K562 (cell line): ENCODE measurements around the gene SPAG17. TPM values are rescaled to one million over a fixed set of nuclear protein-coding genes. Genes with fewer than 3 reads are reported as not detected.

Experiments used
- ATAC-seq: fragments of 200-7000 bp; cut with Tn5 transposase; 3 replicates; pipeline ENCODE4 v1.9.1; 2020; ENCODE audit warnings: moderate library complexity
- BruUV-seq: library from RNA; stranded (reverse); fragments of 400-500 nt; replicated peaks from 2 replicates; lab custom pipeline; 2021; lab: Mats Ljungman, UMichigan
- CTCF ChIA-PET: fragments of 300-600 bp; formaldehyde crosslinking; extraction: SDS; loops from one replicate; lab custom pipeline; 2021; ENCODE audit warnings: low intra/inter-chr PET ratio; lab: Yijun Ruan, JAX
- POLR2A ChIA-PET: fragments of 300-600, 350-650 bp; sonication (Branson Sonifier 250); formaldehyde crosslinking; extraction: SDS; loops from one replicate; lab custom pipeline; 2021; ENCODE audit warnings: antibody characterized with exemption, inconsistent platforms; lab: Yijun Ruan, JAX
- DNase-seq, 4 experiments: peaks; one replicate each; pipeline versions ENCODE4 v3.0.0 to v3.0.0-alpha.2; 2011 to 2018; ENCODE audit warnings: low spot score in 3 of 4, mixed read lengths in 3 of 4; ENCODE audit errors: extremely low read depth in 1 of 4
- FAIRE-seq: peaks from 2 replicates; lab custom pipeline; 2011; peaks lifted over from hg19 to GRCh38; lab: Jason Lieb, UNC
- H2AFZ ChIP-seq: 2 replicates; pipeline ENCODE4 v1.6.0; 2011; ENCODE audit warnings: low read depth, low read length, control low read depth, inconsistent platforms
- H3K27ac ChIP-seq: fragments of 200-600 bp; 3 replicates; pipeline ENCODE4 v1.8.0; 2011; ENCODE audit warnings: low read depth, mild to moderate bottlenecking, control low read depth, inconsistent platforms, low read length, moderate library complexity, mixed read lengths; ENCODE audit errors: extremely low read depth
- H3K27me3 ChIP-seq, 2 experiments: fragments of 300-600 bp in 1 of 2; 2 replicates in 1 of 2; 3 replicates in 1 of 2; pipeline versions ENCODE4 v1.6.0 to v1.8.0; 2011; ENCODE audit warnings: inconsistent platforms in 2 of 2, low read length in 2 of 2, mild to moderate bottlenecking in 1 of 2, mixed read lengths in 1 of 2, moderate library complexity in 1 of 2; ENCODE audit not compliant: control insufficient read depth in 2 of 2, insufficient read depth in 2 of 2
- H3K36me3 ChIP-seq: fragments of 300-600 bp; 3 replicates; pipeline ENCODE4 v1.8.0; 2011; ENCODE audit warnings: mild to moderate bottlenecking, low read length, inconsistent platforms; ENCODE audit not compliant: control insufficient read depth, insufficient read depth
- H3K4me1 ChIP-seq, 2 experiments: fragments of 200-600 bp in 1 of 2; replicated peaks in 1 of 2; 2 replicates in 1 of 2; 3 replicates in 1 of 2; pipeline versions ENCODE4 v1.5.1 to v1.8.0; 2011; ENCODE audit warnings: inconsistent platforms in 2 of 2, low read length in 2 of 2, mild to moderate bottlenecking in 1 of 2, mixed read lengths in 1 of 2, moderate library complexity in 1 of 2; ENCODE audit not compliant: control insufficient read depth in 2 of 2, insufficient read depth in 2 of 2
- H3K4me2 ChIP-seq: 2 replicates; pipeline ENCODE4 v1.6.1; 2011; ENCODE audit warnings: low read length, control low read depth, inconsistent platforms, mixed read lengths; ENCODE audit not compliant: insufficient read depth
- H3K4me3 ChIP-seq: fragments of 200-600 bp; sonication (generic), shearing (Covaris generic); 2 replicates; pipeline ENCODE4 v1.5.1; 2016; ENCODE audit warnings: control low read depth, inconsistent platforms
- H3K79me2 ChIP-seq: fragments of 200-600 bp; 3 replicates; pipeline ENCODE4 v1.8.0; 2011; ENCODE audit warnings: low read length, inconsistent platforms; ENCODE audit not compliant: control insufficient read depth, insufficient read depth
- H3K9ac ChIP-seq, 2 experiments: 2 replicates each; pipeline versions ENCODE4 v1.6.0 to v1.6.1; 2011; ENCODE audit warnings: low read depth in 2 of 2, low read length in 2 of 2, control low read depth in 1 of 2, inconsistent platforms in 1 of 2, mild to moderate bottlenecking in 1 of 2, mixed read lengths in 1 of 2; ENCODE audit not compliant: insufficient read depth in 1 of 2
- H3K9me1 ChIP-seq: one replicate; pipeline ENCODE4 v1.6.0; 2011; ENCODE audit warnings: inconsistent platforms, mild to moderate bottlenecking, low read length, moderate library complexity; ENCODE audit not compliant: control insufficient read depth, insufficient read depth
- H3K9me3 ChIP-seq: replicated peaks from 2 replicates; pipeline ENCODE4 v1.5.1; 2011; ENCODE audit warnings: low read depth, low read length, inconsistent platforms; ENCODE audit not compliant: control insufficient read depth, insufficient read depth
- H4K20me1 ChIP-seq: replicated peaks from 2 replicates; pipeline ENCODE4 v1.6.1; 2011; ENCODE audit warnings: low read length, inconsistent platforms, mixed read lengths; ENCODE audit not compliant: control insufficient read depth, insufficient read depth
- FOXA3 ChIP-seq, 2 experiments: fragments of 450-650 bp in 1 of 2; sonication (generic) in 1 of 2; formaldehyde crosslinking; IDR thresholded peaks in 1 of 2; conservative IDR thresholded peaks in 1 of 2; 2 replicates each; pipeline versions ENCODE4 v1.4.0 to v1.8.0; 2020 to 2022; ENCODE audit warnings: mild to moderate bottlenecking in 2 of 2, missing genetic modification reagents in 1 of 2
- HEY1 ChIP-seq: fragments of 250-450 bp; sonication (Bioruptor Pico); IDR thresholded peaks from 2 replicates; pipeline ENCODE4 v1.5.0; 2020; ENCODE audit warnings: mild to moderate bottlenecking, moderate library complexity, borderline replicate concordance
- NCOR1 ChIP-seq: fragments of 450-650 bp; IDR thresholded peaks from 2 replicates; pipeline ENCODE4 v1.6.1; 2016; ENCODE audit warnings: mild to moderate bottlenecking, moderate library complexity
- PTBP1 ChIP-seq: fragments of 200-400 bp; formaldehyde crosslinking; IDR thresholded peaks from 2 replicates; pipeline ENCODE4 v1.6.1; 2017; ENCODE audit warnings: low read depth, low read length
- SMAD3 ChIP-seq: fragments of 450-650 bp; formaldehyde crosslinking; conservative IDR thresholded peaks from 2 replicates; pipeline ENCODE4 v1.4.0; 2020; ENCODE audit warnings: mild to moderate bottlenecking
- SRSF3 ChIP-seq: fragments of 200-400 bp; formaldehyde crosslinking; IDR thresholded peaks from 2 replicates; pipeline ENCODE4 v1.6.1; 2016; ENCODE audit warnings: mild to moderate bottlenecking, low read length, moderate library complexity; ENCODE audit not compliant: insufficient read depth
- ZBTB49 ChIP-seq: sonication (generic); formaldehyde crosslinking; IDR thresholded peaks from 2 replicates; pipeline ENCODE4 v1.8.0; 2022; ENCODE audit warnings: missing genetic modification reagents, mild to moderate bottlenecking, borderline replicate concordance
- ZNF143 ChIP-seq: sonication (generic); formaldehyde crosslinking; IDR thresholded peaks from 2 replicates; pipeline ENCODE4 v1.9.0; 2022; ENCODE audit warnings: mild to moderate bottlenecking, missing genetic modification reagents
- ZNF316 ChIP-seq: fragments of 450-650 bp; IDR thresholded peaks from 2 replicates; pipeline ENCODE4 v1.6.1; 2016
- ZNF512 ChIP-seq: IDR thresholded peaks from 2 replicates; pipeline ENCODE4 v1.6.1; 2016; ENCODE audit warnings: missing genetic modification characterization, missing compliant biosample characterization
- ZNF830 ChIP-seq: fragments of 250-450 bp; sonication (Bioruptor Pico); IDR thresholded peaks from 2 replicates; pipeline ENCODE4 v1.5.0; 2021; ENCODE audit warnings: mild to moderate bottlenecking
- WGBS: fragments of 100-300 bp; shearing (Covaris generic); methylation state at CpG from one replicate; pipeline ENCODE4 v1.1.6; 2016; ENCODE audit warnings: low coverage, mixed read lengths; ENCODE audit not compliant: insufficient coverage; ENCODE audit errors: missing lambda C conversion rate; 5-methylcytosine and 5-hydroxymethylcytosine counted together
- in situ Hi-C: fragments of 300-500 bp; cut with MboI; formaldehyde crosslinking; loops from 4 replicates; pipeline ENCODE4 v1.15.0; 2018; ENCODE audit warnings: inconsistent platforms, mixed read lengths
- intact Hi-C: fragments of 100-400 bp; cut with micrococcal nuclease; formaldehyde crosslinking; loops from 2 replicates; pipeline ENCODE4 v1.14.2; 2022
- polyA plus RNA-seq, 8 experiments: library from polyadenylated mRNA; depleted of rRNA in 4 of 8; stranded (reverse) in 5 of 8; unstranded in 3 of 8; fragments of >200 nt; fragmentation: Nextera tagmentation in 2 of 8; fragmentation: Illumina TruSeq in 1 of 8; extraction: Ambion mirVana in 2 of 8; extraction: Trizol in 1 of 8; gene quantifications; 2 replicates each; pipeline versions ENCODE4 v1.2.1 to v1.2.3, GENCODE V29; 2011 to 2014; ENCODE audit warnings: inconsistent platforms in 1 of 8, missing spikeins in 1 of 8
- total RNA-seq, 7 experiments: library from RNA; depleted of rRNA in 6 of 7; stranded (reverse); fragments of >200 nt in 6 of 7; fragmentation: Illumina TruSeq in 2 of 7; extraction: Trizol in 2 of 7; gene quantifications; 2 replicates each; pipeline versions ENCODE4 v1.2.1 to v1.2.3, GENCODE V29; 2011 to 2021; ENCODE audit warnings: low replicate concordance in 1 of 7
- TF ChIP-seq, protein P1 (sequence below): fragments of 450-650 bp; IDR thresholded peaks from 2 replicates; pipeline ENCODE4 v1.6.1; 2016; ENCODE audit warnings: antibody characterized with exemption

The SPAG17 gene
- total and polyA plus RNA-seq, 9 of the 15 experiments (the other 6 are each of a cell fraction or from before 2014, with no cell fraction given): 0.07 to 2.1 (median 1.5) TPM

- no peak overlapping the region for H3K4me2 ChIP-seq
- H3K4me1 ChIP-seq: no peaks in the 10 kb centered on the region
- H3K4me3 ChIP-seq: no peak overlapping the region
- H2AFZ ChIP-seq: no peak overlapping the region
- intact Hi-C loops (no loop called here), in situ Hi-C loops (no loop called here)
- no peaks in the 10 kb centered on the region for H3K27me3 ChIP-seq
- H3K9me3 ChIP-seq: no peaks in the 10 kb centered on the region
- no peaks in the 10 kb centered on the region for H3K79me2 ChIP-seq
- ATAC-seq (no peak), FAIRE-seq (no peak), DNase-seq (no peak)
- H3K9ac ChIP-seq: no peak overlapping the region
- TF ChIP-seq, protein P1, sequence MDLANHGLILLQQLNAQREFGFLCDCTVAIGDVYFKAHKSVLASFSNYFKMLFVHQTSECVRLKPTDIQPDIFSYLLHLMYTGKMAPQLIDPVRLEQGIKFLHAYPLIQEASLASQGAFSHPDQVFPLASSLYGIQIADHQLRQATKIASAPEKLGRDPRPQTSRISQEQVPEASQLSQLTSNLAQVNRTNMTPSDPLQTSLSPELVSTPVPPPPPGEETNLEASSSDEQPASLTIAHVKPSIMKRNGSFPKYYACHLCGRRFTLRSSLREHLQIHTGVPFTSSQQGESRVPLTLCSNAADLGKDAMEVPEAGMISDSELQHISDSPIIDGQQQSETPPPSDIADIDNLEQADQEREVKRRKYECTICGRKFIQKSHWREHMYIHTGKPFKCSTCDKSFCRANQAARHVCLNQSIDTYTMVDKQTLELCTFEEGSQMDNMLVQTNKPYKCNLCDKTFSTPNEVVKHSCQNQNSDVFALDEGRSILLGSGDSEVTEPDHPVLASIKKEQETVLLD: no peak
- TF ChIP-seq ZNF316: no peak
- no peak for TF ChIP-seq PTBP1
- no peak for TF ChIP-seq HEY1
- no peak for TF ChIP-seq SMAD3 (CRISPR knock-in tag)
- TF ChIP-seq ZNF143: no peak
- ChIA-PET POLR2A (no interaction called here), CTCF (no interaction called here)
- H4K20me1 ChIP-seq: no peaks in the 10 kb centered on the region
- no peaks in the 10 kb centered on the region for H3K36me3 ChIP-seq
- no peak overlapping the region for H3K27ac ChIP-seq
- WGBS: 0% methylated on average over 2 of the region's 2 CpGs
- no peaks in the 10 kb centered on the region for H3K9me1 ChIP-seq
- no TSS peak for BruUV-seq
Measured at GRCh38 chr1:118143831-118144230, 41.2 kb downstream of the SPAG17 start.

DNA sequence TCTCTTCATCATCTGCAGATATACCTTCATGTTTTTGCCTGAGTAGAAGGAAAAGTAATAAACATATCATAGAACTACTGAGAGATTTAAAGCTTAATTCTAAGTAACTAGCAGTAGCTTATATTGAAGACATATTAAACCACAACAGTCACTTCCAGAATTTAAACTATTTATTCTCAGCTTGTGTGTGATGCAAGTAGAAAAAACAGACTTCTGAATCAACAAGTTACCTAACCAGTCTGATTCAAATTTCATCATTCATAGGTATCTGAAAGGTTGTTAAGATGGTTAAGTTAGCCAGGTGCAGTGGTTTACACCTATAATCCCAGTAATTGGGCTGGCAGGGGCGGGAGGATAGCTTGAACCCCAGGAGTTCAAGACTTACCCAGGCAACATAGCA, 41.9 kb downstream of the SPAG17 start:
- Histone ChIP-seq H3K36me3 (no peaks in the 10 kb centered on the region), H3K9me3 (no peaks in the 10 kb centered on the region), H3K4me2 (no peak overlapping the region), H3K9me1 (no peaks in the 10 kb centered on the region), H3K4me1 (no peaks in the 10 kb centered on the region), H2AFZ (no peak overlapping the region), H3K4me3 (no peak overlapping the region), H3K27me3 (no peaks in the 10 kb centered on the region), H3K9ac (no peak overlapping the region), H3K79me2 (no peaks in the 10 kb centered on the region), H3K27ac (no peak overlapping the region), H4K20me1 (no peaks in the 10 kb centered on the region)
- ATAC-seq: no peak
- ChIA-PET POLR2A (no interaction called here), CTCF (no interaction called here)
- DNase-seq: no peak
- WGBS: 0% methylated on average over 1 of the region's 1 CpG
- intact Hi-C loops (no loop called here), in situ Hi-C loops (no loop called here)
- FAIRE-seq: no peak
- BruUV-seq: no TSS peak
- TF ChIP-seq ZBTB49 (no peak), ZNF830 (CRISPR knock-in tag) (no peak), NCOR1 (no peak), FOXA3 (CRISPR knock-in tag; conservative IDR thresholded peaks at IDR 0.05 in 1 of 2, IDR thresholded peaks at IDR 0.05 in 1 of 2) (no peak), SRSF3 (no peak), ZNF512 (no peak)
